HG03135 (cell line): ENCODE measurements around the gene MAGEB16.

ENCODE experiments used
- ATAC-seq: cut with Tn5 transposase; IDR thresholded peaks from one replicate; pipeline ENCODE4 v1.9.1; 2021; ENCODE audit warnings: mild to moderate bottlenecking, moderate library complexity; ENCODE audit not compliant: unreplicated experiment

The MAGEB16 gene

DNA sequence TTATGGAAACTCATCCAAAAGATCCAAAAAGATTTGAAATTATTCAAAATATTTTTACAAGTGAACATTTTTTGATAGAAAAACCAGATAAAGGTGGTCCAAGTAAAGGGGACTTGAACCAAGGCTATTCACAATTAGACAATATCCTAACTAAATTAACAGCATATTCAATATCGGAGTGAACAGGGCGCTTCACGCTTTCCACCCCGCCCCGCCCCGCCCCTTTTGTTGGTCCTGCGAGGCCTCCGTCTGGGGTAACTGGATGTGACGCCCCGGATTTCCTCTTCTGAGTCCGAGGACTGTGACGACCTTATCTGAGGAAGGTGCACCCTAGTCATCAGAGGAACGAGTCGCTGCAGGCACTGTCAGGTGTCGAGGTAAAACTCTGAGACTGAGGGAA, at the start of gene MAGEB16:
MAGEB16 (plus strand) TSS at position 301 of the 400 bp plus-strand sequence. CDS start 3,855 bp downstream, outside the sequence.
- no peak for ATAC-seq

- ATAC-seq, result no peak
These were observed 24.1 kb upstream of the MAGEB16 start for GRCh38 chrX:35773958-35774564.

DNA sequence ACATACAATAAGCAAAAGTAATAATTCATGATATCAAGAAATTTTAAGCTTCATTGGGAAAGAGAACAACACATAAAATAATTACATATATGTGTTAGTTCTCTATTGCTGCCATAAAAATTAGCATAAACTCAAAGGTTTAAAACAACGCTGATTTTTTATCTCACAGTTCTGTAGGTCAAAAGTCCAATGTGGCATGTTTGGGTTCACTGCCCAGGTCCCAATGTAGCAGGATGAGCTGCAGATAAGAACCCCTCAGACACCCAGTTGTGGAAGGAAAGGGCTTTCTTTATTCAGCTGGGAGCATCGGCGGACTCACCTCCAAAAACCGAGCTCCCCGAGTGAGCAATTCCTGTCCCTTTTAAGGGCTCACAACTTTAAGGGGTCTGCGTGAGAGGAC, 13.1 kb upstream of the MAGEB16 start:
- ATAC-seq, result no peak

GRCh38 chrX:35786271-35786670, 11.9 kb upstream of the MAGEB16 start:
- no peak for ATAC-seq

GRCh38 chrX:35787867-35788266, 10.3 kb upstream of the MAGEB16 start:
- no peak for ATAC-seq

DNA sequence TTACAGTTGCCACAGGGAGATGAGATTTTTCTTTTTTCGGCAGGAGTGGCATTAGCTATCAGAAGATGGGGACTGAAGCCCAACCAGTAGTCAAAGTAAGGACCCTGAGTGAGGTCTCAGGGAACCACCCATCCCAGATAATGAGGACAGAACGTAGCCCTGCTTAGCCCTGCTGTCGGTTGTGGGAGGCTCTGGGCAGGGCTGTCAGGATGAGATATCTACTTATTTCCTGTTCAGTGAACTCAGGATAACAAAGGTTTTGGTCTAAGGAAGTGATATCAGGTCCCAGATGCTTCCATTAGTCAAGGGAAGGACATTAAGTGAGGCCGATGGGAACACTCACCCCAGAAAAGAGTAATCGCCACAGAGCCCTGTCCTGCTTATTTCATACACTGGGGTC, 2.3 kb downstream of the MAGEB16 start:
- ATAC-seq, result no peak

GRCh38 chrX:35809781-35810180, 11.6 kb downstream of the MAGEB16 start:
- no peak for ATAC-seq

GRCh38 chrX:35819241-35819640, 21.1 kb downstream of the MAGEB16 start:
- ATAC-seq, result no peak

GRCh38 chrX:35826503-35826902, 28.4 kb downstream of the MAGEB16 start:
- ATAC-seq, result no peak

DNA sequence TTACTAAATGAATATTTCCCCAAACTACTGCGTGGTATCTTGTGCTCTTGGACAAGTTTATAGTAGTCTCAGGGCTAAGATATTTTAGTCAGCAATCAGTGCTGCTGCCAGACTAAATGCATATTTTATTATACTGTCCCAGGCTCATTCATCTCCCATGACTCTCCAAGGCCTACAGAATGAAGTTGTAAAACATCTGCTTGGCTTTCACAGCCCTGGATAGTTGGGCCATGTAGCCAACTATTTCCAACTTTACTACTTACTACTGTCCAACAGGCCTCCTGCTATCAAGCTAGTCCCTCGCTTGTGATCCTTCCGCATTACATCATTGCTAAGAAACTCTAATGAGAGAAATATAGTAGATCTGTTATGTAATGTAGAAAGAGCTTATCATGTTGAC, 31.4 kb downstream of the MAGEB16 start:
- ATAC-seq, result no peak

- ATAC-seq, result no peak
These were observed 43.7 kb downstream of the MAGEB16 start for GRCh38 chrX:35841872-35842271.

DNA sequence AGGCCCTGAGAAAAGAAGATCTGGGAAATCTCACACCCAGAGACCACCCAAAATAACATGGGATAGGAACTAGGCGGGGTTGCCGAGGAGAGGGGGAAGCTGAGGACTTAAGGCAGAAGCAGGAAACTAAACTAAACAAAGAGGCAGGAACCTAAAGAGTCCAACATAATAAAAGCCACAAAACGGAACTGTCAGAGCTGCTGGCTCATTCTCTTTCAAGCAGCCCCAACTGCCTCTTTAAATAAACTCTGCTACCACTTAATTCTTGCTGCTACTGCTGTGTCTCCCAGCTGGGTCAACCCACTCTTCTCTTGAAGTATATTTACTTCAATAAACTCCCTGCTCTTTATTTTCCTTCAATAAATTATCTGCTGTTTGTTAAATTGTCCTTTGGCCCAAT, 44.5 kb downstream of the MAGEB16 start:
- ATAC-seq, result no peak

GRCh38 chrX:35847736-35848135, 49.6 kb downstream of the MAGEB16 start:
- ATAC-seq, result no peak
